Adipose tissue (tissue), 3 donors: ENCODE measurements around the gene GLB1L3. TPM values are rescaled to one million over a fixed set of nuclear protein-coding genes. Genes with fewer than 3 reads are reported as not detected.
"Not testable (repeated sequence)": the region's sequence is repeated elsewhere in the genome, so short reads cannot be mapped to it uniquely, and the experiment has no call there.

Experiments used
- H3K27ac ChIP-seq: one replicate; pipeline ENCODE4 v1.5.1; 2013; ENCODE audit warnings: low read depth, low read length
- WGBS, 3 donors: extraction: QIAGEN DNeasy Blood & Tissue Kit; methylation state at CpG; one replicate each; pipeline ENCODE4 v1.1.7; 2013; 5-methylcytosine and 5-hydroxymethylcytosine counted together
- polyA plus RNA-seq, 3 donors: library from polyadenylated mRNA; stranded (reverse); fragments of 200-250 nt; gene quantifications; one replicate each; pipeline ENCODE4 v1.2.3, GENCODE V29; 2013
- donor health status: healthy with polysubstance abuse.
- donor health status: Bipolar disorder and iron deficiency.
- donor health status: healthy.

GLB1L3 gene
- polyA plus RNA-seq, 3 donors: 0.03 TPM; not detected in 2

DNA sequence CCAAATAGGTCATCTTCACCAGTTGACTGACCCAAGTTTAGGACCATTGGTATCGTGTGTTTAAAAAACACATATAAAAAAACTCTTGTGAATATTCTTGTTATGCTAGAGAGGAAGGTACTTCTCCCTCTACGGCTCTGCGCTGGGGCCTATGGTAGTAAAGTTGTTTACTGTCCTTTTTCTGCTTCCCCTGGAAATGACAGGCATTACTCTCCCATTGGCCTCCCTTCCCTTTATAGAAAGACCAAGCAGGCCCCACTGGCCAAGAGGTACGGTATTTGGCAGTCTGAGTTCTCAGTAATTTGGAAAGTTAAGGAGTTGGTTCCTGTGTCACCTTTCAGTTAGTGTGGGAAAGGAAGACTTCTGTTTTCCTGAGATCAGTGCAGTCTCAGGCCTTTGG, 29.5 kb upstream of the GLB1L3 start:
- no peak overlapping the region for H3K27ac ChIP-seq
- WGBS, 3 donors: 83 to 89% (median 86%) methylated on average over 4 of the region's 4 CpGs

DNA sequence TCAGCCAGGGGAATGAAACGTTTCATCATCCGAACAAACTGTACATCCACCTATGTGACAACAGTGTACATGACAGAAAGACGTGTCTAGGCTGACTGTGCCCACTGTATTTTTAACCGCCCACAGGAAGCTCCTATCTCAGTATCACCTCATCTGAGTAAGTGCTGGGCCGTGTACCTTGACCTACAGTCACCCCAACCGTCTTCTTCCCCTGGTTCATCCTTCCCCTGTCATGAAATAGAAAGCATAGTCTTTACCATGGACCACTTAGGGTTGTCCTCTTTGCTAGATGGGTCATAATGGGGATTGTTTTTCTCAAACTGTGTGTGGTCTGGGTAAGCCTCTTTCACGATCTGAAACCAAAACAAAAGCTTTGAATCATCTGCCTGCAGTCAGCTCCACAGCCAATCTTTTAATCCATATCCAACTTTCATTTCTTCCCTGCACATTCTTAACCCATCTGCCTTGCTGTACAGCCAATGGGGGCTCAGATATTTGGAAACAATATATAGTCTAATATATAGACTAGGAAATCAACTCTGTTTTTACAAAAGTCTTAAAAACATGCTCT, 27.2 kb upstream of the GLB1L3 start:
- 71 to 78% (median 71%) methylated on average over 7 of the region's 7 CpGs for WGBS, 3 donors
- H3K27ac ChIP-seq: no peak overlapping the region

DNA sequence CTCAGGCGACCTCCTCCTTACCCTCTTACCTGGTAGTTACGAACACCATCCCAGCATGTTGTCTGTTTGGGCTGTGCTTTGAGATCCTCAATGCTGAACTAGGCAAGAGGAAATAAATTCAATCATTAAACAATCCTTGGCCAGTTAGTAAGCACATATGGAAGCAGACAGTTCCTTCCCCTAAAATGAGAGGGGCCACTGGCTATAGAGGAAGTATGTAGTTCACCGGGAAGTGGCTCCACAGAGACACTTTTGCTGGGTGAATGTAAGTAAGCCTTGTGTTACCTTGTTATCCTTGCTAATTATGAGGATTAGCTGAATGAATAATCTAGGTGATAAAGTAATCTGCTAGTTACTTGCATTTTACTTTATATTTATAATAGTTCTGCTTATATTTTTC, 25.9 kb upstream of the GLB1L3 start:
- WGBS, 3 donors: 78 to 91% (median 85%) methylated on average over 3 of the region's 3 CpGs
- no peak overlapping the region for H3K27ac ChIP-seq

DNA sequence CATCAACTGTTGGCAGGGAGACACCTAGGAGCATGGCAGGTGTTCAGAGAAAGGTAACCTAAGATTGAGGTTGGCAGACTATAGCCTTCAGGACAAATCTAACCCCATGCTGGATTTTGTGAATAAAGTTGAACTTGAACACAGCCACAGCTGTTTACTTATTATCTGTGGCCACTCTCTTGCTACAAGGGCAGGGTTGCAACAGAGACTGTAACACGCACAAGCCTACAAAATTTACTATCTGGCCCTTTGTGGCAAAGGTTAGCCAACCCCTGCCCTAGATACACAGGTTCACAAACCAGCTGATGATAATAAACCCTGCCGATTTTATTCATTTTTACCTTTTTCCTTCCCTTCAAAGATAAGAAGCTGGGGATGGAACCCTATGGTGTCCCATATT, 25.5 kb upstream of the GLB1L3 start:
- 62 to 93% (median 67%) methylated on average over 2 of the region's 2 CpGs for WGBS, 3 donors
- H3K27ac ChIP-seq: no peak overlapping the region

DNA sequence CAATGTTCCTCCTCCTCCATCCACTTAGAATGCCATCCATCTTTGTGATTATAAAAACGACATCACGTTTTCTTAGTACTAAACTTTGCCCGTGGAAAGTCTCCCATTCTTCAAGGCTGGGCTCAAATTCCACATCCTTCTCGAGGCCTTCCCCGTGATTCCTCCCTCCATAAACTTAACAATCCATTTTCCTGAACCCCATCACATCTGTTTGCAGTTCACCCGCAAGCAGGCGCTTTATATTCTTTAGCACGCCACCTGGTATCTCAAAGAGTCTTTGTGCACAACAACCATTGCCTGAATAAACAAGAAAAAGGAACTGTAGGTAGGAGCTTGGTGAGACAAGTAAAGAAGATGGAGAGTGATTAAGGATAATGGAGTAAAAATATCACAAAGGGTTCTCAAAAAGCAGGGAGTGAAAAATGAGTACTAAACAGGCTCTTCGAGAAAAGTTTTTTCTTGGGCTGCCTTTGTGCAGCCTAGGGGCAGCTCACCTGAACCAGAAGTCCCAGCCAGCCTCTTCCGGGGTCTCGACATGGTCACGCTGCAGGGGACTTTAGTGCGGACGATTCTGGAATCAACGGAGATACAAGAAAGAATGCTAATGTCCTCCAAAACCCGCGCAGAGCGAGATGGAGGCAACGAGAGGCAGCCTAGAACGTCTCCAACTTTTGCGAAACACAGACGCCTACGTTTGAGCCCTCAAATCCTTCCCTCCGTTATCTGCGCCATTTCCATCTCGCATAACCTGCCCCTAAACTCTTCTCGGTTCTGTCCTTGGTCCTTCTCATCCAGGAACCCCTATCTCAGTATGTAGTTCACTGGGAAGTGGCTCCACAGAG, 23.6 kb upstream of the GLB1L3 start:
- no peak overlapping the region for H3K27ac ChIP-seq
- 2 to 6% (median 5%) methylated on average over 27 of the region's 27 CpGs for WGBS, 3 donors

DNA sequence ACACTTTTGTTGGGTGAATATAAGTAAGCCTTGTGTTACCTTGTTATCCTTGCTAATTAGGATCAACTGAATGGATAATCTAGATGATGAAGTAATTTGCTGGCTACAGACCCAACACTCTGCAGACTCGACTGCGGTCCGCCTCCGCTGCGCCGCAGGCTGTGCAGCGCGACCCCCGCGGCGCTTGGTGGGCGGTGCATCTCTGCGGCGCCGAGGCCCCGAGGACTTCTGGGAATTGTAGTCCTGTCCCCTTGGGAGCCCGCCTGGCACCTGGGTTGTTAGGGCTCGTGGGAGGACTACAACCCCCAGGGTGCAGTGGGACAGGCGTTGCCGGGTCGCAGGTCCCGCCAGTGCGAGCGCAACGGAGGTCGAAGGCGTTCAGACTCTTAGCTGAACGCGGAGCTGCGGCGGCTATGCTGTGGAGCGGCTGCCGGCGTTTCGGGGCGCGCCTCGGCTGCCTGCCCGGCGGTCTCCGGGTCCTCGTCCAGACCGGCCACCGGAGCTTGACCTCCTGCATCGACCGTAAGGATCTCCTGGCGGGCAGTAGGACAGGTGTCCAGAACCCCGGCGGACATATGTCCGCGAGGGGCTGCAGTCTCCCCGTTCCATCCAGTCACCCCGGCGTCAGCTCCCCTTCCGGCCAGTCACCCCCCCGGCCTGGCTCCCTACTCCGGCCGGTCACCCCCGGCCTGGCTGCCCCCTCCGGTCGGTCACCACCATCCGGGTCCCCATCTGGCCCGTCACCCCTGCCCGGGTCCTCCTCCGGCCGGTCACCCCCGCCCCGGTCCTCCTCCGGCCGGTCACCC, 22.8 kb upstream of the GLB1L3 start, which contains the start of the genes ACAD8 and THYN1:
Gene ACAD8 (plus strand): TSS at position 381 of the 806 bp plus-strand sequence. CDS start 33 bp downstream, at position 414.
Gene THYN1 (minus strand): TSS at position 165 of the 806 bp plus-strand sequence. CDS start 470 bp downstream, outside the sequence.
- 0 to 1% (median 1%) methylated on average over 60 to 70 of the region's 70 CpGs for WGBS, 3 donors
- no peak within 1 kb of the TSS for H3K27ac ChIP-seq

DNA sequence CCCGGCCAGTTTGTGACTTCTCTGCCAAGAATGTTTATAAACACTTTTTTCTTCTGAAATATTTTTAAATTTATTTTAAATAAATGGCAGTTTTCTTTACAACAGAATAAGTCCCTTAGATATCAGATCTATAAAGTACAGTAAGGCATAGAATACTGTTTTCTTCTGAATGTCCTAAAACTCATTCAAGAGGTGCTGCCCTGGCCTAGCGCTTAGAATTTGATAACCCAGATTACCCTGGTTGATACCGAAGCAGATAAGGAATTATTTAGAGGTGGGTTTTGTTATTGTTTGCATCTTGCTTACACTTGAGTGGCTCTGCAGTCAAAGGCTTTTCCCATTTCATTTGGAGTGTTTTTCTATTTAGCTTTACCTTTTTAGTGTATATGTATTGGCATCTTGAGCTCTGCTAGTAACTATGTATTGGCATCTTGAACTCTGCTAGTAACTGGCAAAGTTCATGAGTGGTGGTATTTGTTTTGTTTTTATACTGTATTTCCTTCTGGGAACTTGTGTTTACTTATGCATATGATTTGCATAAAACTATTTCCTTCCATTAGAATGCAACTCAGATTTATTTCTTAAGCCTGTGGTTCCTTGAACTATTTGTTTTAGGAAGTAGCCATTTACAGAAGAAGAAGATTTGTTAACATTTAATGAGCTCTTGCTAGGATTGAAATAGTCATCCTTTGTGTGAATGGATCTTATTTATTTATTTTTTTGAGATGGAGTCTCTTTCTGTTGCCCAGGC, 21.6 kb upstream of the GLB1L3 start:
- H3K27ac ChIP-seq: no peak overlapping the region
- 46 to 82% (median 71%) methylated on average over 3 of the region's 3 CpGs for WGBS, 3 donors

DNA sequence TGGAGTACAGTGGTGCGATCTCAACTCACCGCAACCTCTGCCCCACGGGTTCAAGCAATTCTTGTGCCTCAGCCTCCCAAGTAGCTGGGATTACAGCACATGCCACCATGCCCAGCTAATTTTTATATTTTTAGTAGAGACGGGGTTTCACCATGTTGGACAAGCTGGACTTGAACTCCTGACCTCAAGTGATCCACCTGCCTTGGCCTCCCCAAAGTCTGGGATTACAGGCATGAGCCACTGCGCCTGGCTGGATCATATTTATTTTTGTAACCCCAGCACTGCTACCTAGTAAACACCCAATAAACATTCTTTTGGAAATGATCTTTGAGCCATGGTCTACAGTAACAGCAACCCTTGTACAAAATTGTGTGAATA, 21.0 kb upstream of the GLB1L3 start:
- WGBS, 3 donors: 96 to 98% (median 97%) methylated on average over 5 of the region's 5 CpGs
- not testable (repeated sequence) for H3K27ac ChIP-seq

DNA sequence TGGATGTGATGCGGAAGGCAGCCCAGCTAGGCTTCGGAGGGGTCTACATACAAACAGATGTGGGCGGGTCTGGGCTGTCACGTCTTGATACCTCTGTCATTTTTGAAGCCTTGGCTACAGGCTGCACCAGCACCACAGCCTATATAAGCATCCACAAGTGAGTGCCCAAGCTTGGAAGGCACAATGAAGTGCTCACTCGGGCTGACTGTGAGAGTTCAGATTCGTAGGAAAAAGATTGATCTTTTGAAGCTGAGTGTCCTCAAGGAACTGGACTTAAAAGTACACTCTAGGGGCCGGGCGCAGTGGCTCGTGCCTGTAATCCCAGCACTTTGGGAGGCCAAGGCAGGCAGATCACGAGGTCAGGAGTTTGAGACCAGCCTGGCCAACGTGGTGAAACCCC, 19.1 kb upstream of the GLB1L3 start:
- 89 to 98% (median 96%) methylated on average over 11 of the region's 11 CpGs for WGBS, 3 donors

DNA sequence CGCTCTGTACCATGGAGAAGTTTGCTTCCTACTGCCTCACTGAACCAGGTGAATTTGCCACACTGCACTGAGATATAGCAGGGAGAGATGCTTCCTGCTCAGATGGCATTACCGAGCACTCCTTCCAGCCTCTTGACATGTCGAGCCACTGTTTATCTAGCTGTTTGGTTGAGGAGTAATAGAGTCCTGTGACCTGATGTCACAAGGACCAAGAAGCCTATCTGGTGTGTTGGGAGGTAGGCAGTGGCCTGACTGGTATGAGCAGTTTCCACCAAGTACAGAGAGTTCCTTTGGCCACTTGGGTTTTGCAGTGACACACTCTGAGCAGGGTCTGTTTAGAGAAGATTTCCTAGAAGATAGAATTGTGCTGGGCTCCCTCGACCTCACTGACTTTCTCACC, 17.6 kb upstream of the GLB1L3 start:
- WGBS, 3 donors: 84 to 89% (median 86%) methylated on average over 4 of the region's 4 CpGs
- H3K27ac ChIP-seq: no peak overlapping the region

More for the DNA sequence above, 19.1 kb upstream of the GLB1L3 start:
- H3K27ac ChIP-seq: no peak overlapping the region

DNA sequence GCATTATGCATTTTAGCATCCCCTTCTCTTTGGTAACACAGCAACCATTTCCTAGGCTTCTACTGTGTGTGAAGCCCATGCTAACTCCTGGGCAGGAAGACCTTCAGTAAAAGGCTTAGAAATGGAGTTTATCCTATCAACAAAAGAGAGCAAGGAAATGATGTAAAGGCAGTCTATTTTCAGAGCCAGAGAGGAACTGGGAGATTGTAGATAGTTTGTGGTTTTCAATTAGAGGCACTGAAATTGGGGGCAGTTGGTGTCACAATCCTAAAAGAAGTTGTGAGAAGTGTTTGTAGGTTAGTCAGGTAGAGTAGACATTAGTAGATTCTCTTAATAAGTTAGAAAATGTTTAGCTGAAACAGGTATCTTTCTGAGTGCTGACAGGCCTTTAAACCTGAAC, 15.7 kb upstream of the GLB1L3 start:
- no peak overlapping the region for H3K27ac ChIP-seq

DNA sequence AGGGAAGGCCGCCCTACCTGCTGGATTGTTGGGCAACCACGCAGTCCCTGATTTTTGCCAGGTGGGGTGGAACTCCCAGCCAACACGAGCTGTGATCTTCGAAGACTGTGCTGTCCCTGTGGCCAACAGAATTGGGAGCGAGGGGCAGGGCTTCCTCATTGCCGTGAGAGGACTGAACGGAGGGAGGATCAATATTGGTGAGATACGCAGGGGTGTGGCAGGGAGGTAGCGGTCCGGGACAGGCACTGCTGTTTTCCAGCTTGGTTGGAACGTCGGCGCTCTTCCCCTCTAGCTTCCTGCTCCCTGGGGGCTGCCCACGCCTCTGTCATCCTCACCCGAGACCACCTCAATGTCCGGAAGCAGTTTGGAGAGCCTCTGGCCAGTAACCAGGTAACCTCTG, 15.2 kb upstream of the GLB1L3 start:
- H3K27ac ChIP-seq: no peak overlapping the region
- WGBS, 3 donors: 89 to 91% (median 89%) methylated on average over 15 to 16 of the region's 16 CpGs

DNA sequence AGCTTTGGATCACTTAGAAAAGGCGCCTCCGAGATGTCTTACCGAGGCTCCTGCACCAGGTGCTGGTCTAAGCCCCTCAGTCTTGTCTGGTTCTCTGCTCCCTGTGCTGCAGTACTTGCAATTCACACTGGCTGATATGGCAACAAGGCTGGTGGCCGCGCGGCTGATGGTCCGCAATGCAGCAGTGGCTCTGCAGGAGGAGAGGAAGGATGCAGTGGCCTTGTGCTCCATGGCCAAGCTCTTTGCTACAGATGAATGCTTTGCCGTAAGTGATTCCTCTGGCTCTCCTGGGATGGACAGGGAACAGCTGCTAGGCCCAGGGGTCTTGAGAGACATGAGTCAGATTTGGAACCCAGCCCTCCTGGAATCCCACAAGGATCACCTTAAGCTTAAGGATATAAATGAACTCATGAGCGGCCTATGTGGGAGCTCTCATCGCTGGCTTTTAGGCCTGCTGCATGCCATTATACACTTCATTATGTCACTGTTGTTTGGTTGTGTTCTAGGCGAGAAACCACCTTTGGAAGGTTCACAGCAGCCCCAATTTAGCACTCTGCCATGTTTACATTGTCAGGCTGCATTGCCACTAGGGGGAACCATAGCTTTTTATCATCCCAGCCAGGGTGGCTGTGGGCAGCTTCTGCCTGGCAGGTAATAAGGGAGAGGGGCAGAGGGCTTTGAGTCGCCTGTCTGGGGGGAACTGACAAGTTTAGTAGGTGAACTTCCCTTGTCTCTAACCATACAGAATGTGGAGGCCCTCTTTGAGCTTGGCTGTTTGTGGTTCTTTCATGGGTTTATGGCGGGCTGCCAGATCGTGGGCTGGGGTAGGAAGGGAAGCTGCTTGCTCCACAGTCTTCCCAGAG, 14.3 kb upstream of the GLB1L3 start:
- H3K27ac ChIP-seq: no peak overlapping the region
- WGBS, 3 donors: 85 to 89% (median 85%) methylated on average over 14 of the region's 14 CpGs

DNA sequence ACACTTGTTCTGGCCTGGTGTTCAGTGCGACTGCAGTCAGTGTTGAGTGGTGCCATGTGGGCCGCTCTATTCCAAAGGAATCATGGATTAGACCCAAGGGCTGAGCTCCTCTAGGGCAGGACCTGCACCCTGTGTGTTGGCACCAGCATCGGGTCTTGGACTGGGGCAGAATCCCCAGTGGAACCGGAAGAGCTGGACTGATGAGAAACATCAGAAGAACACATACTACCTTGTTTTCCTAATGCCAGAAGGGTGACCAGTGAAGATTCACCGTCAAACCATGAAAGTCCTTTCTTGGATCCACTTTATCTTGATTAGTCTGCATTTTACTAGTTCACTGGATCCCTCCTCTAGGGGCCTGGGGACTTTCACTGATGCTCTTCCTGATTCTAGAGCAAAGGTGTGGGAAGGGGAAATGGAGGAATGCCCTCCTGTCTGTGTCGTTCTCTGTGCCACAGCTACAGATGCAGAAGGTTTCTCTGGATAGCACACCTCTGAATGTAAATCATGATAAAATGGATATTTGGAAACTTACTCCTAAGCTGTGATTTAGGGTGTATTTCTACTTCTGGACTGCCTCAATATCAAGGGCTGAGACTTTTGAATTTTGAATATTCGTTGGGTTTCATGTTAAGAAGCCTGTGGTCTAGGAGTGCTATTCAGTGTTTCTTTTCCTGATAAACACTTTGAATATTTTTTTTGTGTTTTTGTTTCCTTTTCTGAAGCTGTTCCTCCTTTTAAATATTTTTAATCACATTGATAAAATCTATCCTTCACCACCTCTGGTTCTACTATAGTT, 11.0 kb upstream of the GLB1L3 start:
- no peak overlapping the region for H3K27ac ChIP-seq
- WGBS, 3 donors: 86 to 93% (median 89%) methylated on average over 7 of the region's 7 CpGs

DNA sequence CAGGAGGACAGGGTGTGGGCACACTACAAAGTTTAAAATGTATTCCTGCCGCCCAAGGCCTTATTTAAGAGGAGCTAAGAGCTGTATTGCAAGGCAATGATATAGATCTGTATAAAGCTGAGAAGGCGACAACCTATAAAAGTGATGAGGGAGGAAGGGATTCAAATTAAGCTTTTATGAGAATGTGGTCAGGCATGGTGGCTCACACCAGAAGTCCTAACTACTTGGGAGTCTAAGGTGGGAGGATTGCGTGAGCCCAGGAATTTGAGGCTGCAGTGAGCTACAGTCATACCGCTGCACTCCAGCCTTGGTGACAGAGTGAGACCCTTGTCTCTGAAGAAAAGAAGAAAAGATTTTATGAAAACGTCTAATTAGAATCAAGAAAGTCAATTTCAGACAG, 9.7 kb upstream of the GLB1L3 start:
- WGBS, 3 donors: 82 to 88% (median 82%) methylated on average over 5 of the region's 5 CpGs
- H3K27ac ChIP-seq: no peak overlapping the region

DNA sequence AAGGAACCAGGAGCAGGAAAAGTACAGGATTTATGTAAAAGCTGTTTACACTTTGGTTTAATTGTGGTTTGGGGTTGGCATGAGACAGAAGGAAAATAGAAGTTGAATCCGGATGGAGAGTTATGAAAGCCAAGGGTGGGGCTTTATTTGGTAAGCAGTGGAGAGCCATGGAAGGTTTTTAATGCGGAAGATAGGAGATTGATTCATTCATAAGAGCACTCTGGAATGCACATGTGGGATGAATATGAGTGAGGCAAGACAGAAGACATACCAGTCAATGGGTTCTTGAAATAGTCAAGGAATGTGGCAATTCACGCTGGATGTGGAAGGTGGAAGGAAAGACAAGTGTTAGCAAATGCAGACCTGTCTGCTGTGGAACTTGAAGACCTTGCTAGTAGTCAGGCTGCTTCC, 9.3 kb upstream of the GLB1L3 start:
- 27 to 74% (median 33%) methylated on average over 3 of the region's 3 CpGs for WGBS, 3 donors
- no peak overlapping the region for H3K27ac ChIP-seq

DNA sequence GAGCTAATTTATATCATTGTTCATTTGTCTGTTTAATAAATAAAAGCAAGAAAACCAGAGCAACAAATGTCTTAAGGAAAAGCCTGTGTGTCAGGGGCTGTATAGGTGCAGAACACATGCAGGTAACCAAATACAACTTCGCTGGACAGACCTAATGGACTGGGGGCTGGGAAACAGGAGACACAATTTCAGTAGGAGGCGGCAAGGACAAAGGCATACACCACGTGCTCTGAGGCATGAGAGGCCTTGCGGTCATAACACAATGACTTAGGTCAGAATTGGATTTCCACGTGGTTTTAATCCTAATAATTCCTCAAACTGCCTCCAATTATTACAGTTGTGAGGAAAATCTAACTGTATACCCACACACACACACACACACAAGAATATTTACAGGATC, 8.7 kb upstream of the GLB1L3 start:
- 77 to 86% (median 83%) methylated on average over 5 of the region's 5 CpGs for WGBS, 3 donors

More for the DNA sequence above, 8.7 kb upstream of the GLB1L3 start:
- no peak overlapping the region for H3K27ac ChIP-seq
